ENCODE results near the gene LPGAT1. TPM values are rescaled to one million over a fixed set of nuclear protein-coding genes. Genes with fewer than 3 reads are reported as not detected.
A peak's percentile ranks its signal among the peaks of the same experiment; 100 is the strongest.

LPGAT1 gene
- total and polyA plus RNA-seq, 2 experiments from 2014 or later, result 18.5 to 22.9 TPM

GRCh38 chr1:211800925-211801607, 29.5 kb downstream of the LPGAT1 start:
- no peak for TF ChIP-seq CTCF (IDR thresholded peaks at IDR 0.05; ENCODE audit: low read depth, low read length)
- no peak for DNase-seq (ENCODE audit: low read depth in 1 of 2, low spot score in 1 of 2)
- Histone ChIP-seq H3K9me3 (ENCODE audit: low read depth) (no peaks in the 10 kb centered on the region), H3K4me1 (ENCODE audit: low read depth) (no peaks in the 10 kb centered on the region), H3K4me3 (no peak overlapping the region), H3K27ac (no peak overlapping the region), H3K36me3 (no peaks in the 10 kb centered on the region), H3K27me3 (no peaks in the 10 kb centered on the region)

- no peak for DNase-seq (ENCODE audit: low read depth in 1 of 2, low spot score in 1 of 2)
- Histone ChIP-seq H3K36me3 (no peaks in the 10 kb centered on the region), H3K27ac (no peak overlapping the region), H3K27me3 (no peaks in the 10 kb centered on the region), H3K4me1 (ENCODE audit: low read depth) (no peaks in the 10 kb centered on the region), H3K4me3 (no peak overlapping the region), H3K9me3 (ENCODE audit: low read depth) (no peaks in the 10 kb centered on the region)
- no peak for TF ChIP-seq CTCF (IDR thresholded peaks at IDR 0.05; ENCODE audit: low read depth, low read length)
Observed at GRCh38 chr1:211797994-211798393, 32.6 kb downstream of the LPGAT1 start.

GRCh38 chr1:211791979-211792378, 38.6 kb downstream of the LPGAT1 start:
- no peaks in the 10 kb centered on the region for H3K27me3 ChIP-seq
- no peak overlapping the region for H3K4me3 ChIP-seq
- no peak for TF ChIP-seq CTCF (IDR thresholded peaks at IDR 0.05; ENCODE audit: low read depth, low read length)
- no peak for DNase-seq (ENCODE audit: low read depth in 1 of 2, low spot score in 1 of 2)
- no peak overlapping the region for H3K27ac ChIP-seq
- no peaks in the 10 kb centered on the region for H3K9me3 ChIP-seq (ENCODE audit: low read depth)
- H3K36me3 ChIP-seq, result peaks cover 6% of the 10 kb centered on the region
- H3K4me1 ChIP-seq (ENCODE audit: low read depth), result no peaks in the 10 kb centered on the region

GRCh38 chr1:211789641-211790464, 40.7 kb downstream of the LPGAT1 start:
- TF ChIP-seq CTCF (IDR thresholded peaks at IDR 0.05; ENCODE audit: low read depth, low read length), result no peak
- DNase-seq (ENCODE audit: low read depth in 1 of 2, low spot score in 1 of 2), result no peak
- Histone ChIP-seq H3K9me3 (ENCODE audit: low read depth) (no peaks in the 10 kb centered on the region), H3K4me3 (no peak overlapping the region), H3K27ac (no peak overlapping the region), H3K27me3 (no peaks in the 10 kb centered on the region), H3K4me1 (ENCODE audit: low read depth) (no peaks in the 10 kb centered on the region), H3K36me3 (peaks cover 6% of the 10 kb centered on the region)

- no peak overlapping the region for H3K27ac ChIP-seq
- no peaks in the 10 kb centered on the region for H3K4me1 ChIP-seq (ENCODE audit: low read depth)
- no peak for TF ChIP-seq CTCF (IDR thresholded peaks at IDR 0.05; ENCODE audit: low read depth, low read length)
- H3K27me3 ChIP-seq, result no peaks in the 10 kb centered on the region
- peak in 1 of 2 donors; percentile 14 for DNase-seq (ENCODE audit: low read depth in 1 of 2, low spot score in 1 of 2)
- H3K36me3 ChIP-seq, result peaks cover 6% of the 10 kb centered on the region
- no peak overlapping the region for H3K4me3 ChIP-seq
- no peaks in the 10 kb centered on the region for H3K9me3 ChIP-seq (ENCODE audit: low read depth)
Observed at GRCh38 chr1:211788626-211789025, 41.9 kb downstream of the LPGAT1 start.

Data from cardiac muscle cell (in vitro differentiated cells and primary cell).